Measurements from ENCODE around the gene DENND6B.
"Not testable (repeated sequence)": the region's sequence is repeated elsewhere in the genome, so short reads cannot be mapped to it uniquely, and the experiment has no call there.

Gene DENND6B, protein sequence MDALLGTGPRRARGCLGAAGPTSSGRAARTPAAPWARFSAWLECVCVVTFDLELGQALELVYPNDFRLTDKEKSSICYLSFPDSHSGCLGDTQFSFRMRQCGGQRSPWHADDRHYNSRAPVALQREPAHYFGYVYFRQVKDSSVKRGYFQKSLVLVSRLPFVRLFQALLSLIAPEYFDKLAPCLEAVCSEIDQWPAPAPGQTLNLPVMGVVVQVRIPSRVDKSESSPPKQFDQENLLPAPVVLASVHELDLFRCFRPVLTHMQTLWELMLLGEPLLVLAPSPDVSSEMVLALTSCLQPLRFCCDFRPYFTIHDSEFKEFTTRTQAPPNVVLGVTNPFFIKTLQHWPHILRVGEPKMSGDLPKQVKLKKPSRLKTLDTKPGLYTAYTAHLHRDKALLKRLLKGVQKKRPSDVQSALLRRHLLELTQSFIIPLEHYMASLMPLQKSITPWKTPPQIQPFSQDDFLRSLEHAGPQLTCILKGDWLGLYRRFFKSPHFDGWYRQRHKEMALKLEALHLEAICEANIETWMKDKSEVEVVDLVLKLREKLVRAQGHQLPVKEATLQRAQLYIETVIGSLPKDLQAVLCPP

DNA sequence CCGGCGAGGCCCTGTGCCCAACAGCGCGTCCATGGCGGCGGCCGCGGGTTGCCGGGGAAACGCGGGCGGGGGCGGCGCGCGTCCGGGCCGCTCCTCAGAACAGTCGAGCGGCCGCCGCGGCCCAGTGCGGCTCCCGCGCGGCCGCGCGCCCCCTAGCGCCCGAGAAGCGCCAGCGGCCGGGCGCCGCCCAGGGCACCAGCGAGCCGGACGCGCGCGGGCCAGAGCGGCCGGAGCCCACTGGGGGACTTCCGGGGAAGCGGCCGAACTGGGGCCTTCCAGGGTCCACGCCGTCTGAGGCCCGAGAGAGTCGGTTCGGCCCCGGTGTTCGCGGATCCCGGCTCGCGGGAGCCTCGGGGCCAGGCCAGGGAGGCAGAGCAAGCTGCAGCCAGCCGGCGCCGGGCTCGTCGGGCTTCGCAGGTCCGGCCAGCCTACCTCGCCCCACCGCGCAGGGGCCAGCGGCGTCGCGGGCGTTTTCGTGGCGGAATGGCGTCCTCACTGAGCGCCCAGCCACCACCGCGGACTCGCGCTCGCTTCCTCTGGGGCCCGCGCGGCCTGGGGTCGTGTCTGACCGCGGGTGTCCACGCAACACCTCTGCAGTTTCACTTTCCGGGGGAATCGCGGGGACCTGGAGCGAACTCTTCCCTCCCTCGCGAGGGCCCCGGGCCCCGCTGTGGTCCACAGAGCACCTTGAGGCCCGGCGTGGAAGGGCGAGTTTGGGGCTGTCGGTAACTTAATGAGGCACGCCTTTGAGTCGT, at the start of gene DENND6B:
Gene DENND6B (minus strand): TSS at position 57 of the 755 bp plus-strand sequence. CDS start 24 bp downstream, at position 33.
- DNase-seq: peak; percentile 77

DNA sequence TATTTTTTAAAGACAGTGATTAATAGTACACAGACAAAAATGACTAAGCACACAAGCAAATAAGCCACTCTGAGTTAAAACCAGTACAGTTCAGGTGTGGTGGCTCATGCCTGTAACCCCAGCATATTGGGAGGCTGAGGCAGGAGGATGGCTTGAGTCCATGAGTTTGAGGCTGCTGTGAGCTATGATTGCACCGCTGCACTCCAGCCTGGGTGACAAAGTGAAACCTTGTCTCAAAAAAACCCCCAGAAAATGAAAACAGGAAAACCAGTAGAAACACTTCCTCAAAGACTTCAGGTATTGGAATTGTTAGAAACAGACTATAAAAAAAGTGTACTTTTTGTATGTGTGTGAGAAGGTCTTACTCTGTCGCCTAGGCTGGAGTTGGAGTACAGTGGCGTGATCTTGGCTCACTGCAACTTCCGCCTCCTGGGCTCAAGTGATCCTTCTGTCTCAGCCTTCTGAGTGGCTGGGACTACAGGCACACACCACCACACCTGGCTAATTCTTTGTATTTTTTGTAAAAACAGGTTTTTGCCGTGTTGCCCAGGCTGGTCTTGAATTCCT, 49.4 kb upstream of the DENND6B start:
- no peak for DNase-seq

DNA sequence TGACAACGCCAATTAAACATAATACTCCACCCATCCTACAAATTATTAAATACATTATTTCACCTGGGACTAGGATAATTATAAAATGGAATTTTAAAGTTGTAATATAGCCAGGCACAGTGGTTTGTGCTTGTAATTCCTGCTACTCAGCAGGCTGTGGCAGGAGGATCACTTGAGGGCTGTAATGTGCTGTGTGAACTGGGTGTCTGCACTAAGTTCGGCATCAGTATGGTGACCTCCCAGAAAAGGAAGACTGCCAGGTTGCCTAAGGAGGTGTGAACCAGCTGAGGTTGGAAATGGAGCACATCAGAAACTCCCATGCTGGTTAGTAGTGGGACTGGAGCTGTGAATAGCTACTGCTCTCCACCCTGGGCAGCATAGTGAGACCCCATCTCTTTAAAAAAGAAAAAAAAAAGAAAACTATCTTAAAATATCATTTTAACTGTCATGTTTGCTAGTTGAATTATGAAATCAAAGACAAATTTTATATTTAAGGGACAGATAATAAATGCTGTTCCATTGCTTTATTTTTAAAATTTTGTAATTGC, 44.4 kb upstream of the DENND6B start:
- no peak for DNase-seq

DNA sequence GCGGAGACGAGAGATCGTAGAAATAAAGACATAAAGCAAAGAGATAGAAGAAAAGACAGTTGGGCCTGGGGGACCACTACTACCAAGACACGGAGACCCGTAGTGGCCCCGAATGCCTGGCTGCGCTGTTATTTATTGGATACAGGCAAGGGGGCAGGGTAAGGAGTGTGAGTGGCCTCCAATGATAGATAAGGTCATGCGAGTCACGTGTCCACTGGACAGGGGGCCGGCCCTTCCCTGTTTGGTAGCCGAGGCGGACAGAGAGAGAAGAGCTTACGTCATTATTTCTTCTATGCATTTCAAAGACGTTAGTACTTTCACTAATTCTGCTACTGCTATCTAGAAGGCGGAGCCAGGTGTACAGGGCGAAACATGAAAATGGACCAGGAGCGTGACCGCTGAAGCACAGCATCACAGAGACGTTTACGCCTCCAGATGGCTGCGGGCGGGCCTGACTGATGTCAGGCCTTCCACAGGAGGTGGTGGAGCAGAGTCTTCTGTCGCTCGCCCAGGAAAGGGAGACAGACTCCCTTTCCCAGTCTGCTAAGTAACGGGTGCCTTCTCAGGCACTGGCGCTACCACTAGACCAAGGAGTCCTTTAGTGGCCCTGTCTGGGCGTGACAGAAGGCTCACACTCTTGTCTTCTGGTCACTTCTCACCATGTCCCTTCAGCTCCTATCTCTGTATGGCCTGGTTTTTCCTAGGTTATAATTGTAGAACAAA, 41.1 kb upstream of the DENND6B start:
- no peak for DNase-seq

DNA sequence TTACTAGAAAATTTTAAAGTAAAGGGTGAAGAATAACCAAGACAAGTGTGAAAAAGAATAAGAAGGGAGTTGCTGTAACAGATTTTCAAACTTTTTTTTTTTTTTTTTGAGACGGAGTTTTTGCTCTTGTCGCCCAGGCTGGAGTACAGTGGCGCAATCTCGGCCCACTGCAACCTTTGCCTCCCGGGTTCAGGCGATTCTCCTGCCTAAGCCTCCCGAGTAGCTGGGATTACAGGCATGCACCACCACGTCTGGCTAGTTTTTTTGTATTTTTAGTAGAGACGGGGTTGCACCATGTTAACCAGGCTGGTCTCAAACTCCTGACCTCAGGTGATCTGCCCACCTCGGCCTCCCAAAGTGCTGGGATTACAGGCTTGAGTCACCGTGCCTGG, 37.0 kb upstream of the DENND6B start:
- not testable (repeated sequence) for DNase-seq

DNA sequence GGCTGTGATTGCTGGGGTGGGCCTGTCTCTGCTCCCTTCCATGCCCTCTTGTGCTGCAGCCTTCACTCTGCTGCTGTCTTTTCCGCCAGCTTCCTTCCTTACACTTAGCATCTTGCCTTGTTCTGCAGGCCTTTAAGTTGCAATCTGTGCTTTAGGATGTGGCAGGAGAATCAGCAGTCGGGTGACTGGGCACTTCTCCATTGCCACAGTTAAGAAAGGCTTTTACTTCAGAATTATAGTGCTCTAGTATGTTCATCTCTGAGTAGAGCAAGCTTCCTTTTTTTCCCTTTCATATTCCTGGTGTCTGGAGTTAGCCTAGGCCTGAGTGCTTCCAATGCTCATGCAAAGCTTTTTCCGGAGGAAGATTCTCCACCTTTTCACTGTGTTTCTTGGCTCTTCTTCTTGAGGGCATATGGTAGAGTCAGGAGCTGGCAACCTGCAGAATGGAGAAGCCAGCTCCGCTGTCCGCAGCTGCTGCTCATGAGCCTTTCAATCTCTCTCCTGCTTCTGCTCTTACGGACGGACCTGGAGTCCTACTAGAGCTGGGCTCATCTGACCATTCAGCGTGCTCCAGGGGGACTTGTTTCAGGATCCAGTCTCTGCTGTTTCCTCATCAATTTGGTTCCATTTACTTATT, 36.5 kb upstream of the DENND6B start:
- DNase-seq: no peak

DNA sequence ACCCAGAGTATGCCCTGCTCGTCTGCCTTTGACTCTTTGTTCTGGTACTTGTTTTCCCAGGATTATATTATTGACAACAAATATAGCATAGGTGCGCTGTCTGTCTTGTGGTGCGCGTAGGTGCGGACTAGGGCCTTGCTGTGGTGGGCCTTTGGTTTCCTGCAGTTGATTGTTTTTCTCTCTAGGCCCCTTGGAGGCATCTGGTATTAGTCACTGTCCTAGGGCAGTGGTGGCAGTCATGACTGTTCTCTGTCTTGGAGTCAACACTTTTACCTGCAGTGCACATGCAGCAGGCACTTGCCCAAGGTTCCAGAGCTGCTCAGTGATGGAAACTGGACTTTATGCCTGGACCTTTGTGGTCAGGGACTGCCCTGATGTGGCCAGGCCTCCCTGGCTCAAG, 34.9 kb upstream of the DENND6B start:
- DNase-seq: no peak

DNA sequence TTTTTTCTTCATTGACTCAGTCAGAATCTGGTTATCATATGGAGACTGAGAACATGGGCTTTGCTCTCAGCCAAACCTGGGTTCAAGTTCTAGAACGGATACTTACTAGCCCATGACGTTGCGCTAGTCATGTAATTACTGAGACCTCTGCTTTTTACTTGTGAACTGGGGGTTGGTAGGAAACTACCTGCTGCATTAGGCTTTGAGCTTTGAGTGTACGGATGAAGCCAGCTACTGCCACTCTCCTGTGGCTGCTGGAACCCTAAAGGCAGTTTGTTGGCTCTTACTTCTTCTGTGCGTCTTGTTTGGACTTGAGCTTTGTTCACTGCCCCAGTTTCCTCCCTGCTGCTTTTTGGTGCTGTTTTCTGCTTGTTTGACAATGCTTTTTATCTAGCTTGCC, 34.4 kb upstream of the DENND6B start:
- no peak for DNase-seq

DNA sequence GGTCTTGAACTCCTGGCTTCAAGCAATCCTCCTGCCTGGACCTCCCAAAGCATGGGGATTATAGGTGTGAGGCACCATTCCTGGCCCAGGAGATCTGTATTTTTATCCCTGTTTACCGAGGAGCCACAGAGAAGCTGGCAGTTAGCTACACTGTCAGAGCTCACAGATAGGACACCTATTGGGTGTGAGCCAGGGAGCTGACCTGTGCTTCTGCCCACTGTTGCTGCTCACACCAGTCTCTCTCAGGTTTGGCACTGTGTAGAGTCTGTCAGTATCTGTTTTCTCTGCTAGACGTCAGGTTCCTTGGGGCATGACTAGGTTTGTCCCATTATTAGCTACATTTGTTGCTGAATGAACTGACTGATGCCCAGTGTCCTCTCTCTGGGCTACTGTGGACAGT, 33.8 kb upstream of the DENND6B start:
- no peak for DNase-seq

DNA sequence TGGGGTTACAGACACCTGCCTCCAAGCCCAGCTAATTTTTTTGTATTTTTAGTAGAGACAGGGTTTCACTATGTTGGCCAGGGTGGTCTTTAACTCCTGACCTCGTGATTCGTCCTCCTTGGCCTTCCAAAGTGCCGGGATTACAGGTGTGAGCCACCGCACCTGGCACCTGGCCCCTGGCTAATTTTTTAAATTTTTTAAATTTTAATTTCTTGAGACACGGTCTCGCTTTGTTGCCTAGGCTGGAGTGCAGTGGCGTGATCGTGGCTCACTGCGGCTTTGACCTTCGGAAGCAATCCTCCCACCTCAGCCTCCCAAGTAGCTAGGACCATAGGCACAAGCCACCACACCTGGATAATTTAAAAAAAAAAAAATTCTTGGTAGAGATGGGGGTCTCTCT, 30.9 kb upstream of the DENND6B start:
- no peak for DNase-seq

DNA sequence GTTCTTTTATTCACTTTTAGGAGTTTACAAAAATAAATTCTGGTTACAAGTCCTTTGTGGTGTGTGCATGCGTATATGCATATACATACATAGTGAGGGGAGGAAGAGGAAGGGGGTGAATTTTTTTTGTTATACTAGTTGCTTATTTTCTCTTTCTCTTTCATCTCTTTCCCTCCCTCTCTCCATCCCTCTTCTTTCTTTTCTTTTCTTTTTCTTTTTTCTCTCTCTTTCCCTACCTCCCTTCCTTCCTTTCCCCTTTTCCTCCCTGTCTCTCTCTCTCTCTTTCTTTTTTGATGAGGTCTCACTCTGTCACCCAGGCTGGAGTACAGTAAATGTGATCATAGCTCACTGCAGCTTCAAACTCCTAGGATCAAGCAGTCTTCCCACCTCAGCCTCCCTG, 30.4 kb upstream of the DENND6B start:
- DNase-seq: no peak

DNA sequence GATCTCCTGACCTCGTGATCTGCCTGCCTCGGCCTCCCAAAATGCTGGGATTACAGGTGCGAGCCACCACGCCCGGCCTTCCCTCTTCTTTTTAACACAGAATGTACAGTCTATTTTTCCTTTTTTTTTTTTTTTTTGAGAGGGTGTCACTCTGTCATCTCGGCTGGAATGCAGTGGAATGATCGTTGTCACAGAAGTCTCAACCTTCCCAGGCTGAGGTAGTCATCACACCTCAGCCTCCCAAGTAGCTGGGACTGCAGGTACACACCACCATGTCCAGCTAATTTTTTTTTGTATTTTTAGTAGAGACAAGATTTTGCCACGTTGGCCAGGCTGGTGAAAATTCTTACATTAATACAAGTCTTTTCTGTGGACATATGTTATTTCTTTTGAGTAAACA, 29.4 kb upstream of the DENND6B start:
- DNase-seq: no peak

DNA sequence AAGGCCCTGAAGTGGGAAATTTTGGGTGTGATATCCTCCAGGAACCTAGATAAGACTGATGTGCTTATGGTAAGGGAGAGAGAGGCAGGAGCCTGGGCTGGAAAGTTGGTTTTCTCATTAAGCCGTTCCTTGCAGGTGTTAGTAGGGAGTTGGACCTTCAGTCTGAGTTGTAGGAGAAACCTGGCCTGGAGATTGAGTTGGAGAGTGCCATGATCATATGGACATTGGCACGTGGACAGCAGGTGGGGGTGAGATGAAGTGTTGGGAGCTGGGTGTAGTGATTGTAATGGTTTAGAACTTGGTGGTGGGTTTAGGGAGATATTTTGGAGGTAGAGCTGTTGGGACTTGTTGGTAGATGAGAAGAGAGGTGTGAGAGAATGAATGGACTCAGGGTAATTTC, 21.2 kb upstream of the DENND6B start:
- no peak for DNase-seq

DNA sequence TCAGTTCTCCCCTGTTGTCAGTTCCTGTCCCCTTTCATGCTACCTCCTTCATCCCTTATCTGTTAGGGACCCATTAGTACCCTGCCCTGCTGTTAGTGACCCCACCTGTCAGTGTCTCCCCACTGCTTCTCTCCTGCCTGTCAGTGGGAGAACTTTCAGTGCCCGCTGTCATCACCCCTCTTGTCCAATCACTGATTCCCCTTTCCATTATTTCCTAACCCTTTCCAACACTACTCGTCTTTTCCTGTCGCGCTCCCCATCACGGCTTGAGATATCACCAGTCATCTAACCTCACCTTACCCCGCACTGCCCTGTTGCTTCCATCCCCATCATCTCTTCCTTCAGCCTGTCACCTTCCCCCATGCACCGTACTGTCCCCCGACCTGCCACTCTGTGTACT, 20.3 kb upstream of the DENND6B start:
- no peak for DNase-seq

DNA sequence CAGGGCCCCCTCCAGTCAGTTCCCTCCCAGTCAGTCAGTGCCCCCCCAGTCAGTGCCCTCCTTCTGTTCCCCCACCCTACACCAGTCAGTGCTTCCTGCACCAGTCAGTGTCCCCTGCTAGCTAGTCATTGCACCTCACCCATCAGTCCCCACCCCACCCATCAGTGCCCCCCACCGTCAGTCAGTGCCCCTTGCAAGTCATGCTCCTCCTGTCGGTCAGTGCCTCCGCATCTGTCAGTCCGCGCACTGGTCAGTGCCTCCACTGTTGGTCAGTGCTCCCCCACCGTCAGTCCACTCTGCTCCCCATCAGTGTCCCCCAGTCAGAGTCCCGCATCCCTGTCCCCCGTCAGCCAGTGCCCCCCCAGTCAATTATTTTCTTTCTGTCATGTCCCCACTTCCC, 19.7 kb upstream of the DENND6B start:
- DNase-seq: no peak

DNA sequence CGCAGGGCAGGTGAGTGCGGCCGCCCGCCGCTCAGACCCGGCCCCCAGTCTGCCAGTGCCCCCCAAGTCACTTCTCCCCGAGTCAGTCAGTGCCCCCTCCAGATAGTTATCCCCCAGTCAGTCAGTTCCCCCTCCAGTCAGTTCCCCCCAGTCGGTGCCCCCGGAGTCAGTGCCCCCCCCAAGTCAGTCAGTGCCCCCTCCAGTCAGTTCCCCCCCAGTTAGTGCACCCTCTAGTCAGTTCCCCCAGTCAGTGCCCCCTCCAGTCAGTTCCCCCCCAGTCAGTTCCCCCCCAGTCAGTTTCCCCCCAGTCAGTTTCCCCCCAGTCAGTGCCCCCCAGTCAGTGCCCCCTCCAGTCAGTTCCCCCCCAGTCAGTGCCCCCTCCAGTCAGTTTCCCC, 16.7 kb upstream of the DENND6B start:
- no peak for DNase-seq

DNA sequence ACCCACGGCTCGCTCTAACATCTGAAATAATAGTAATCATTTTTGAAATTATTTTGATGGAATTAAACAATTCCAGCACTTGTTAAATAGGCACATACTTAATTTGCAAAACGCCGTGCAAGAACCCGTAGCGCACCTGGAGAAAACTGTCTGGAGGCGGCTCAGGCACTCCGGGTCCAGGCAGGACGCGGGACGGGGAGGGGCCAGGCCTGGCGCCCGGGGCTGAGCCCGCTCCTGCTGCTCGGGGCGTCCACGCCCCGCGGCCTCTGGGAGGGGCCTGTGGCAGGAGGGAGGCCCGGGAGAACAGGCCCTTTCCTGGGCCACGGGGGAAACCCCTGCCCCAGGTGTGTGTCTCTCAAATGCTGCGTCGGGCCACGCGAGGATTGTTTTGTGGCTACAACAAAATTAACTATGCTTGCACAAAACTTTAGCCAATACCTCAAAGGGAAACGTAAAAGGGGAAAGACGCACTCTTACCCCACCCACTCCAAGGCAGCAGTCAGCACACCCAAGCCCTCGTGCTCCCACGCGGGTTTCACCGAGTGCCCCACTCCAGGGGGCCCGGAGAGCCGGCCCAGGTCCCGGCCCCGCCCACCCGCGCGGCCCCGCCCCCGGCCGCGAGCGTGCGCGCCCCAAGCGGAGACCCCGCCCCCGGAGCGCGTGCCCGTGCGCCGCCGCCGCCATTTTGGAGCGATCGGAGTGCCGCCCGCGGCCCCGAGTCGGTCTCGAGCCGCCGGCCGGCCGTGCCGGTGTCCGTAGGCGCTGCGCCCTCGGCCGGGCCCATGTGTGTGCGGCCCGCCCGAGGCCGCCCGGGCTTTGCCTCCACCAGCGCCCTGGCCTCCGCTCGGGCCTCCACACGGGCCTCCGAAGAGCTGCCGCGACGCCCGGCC, 16.1 kb upstream of the DENND6B start, which contains the start of gene PPP6R2:
Gene PPP6R2 (plus strand): TSS at position 677 of the 890 bp plus-strand sequence. CDS start 50,582 bp downstream, outside the sequence.
- DNase-seq: peak; percentile 70

DNA sequence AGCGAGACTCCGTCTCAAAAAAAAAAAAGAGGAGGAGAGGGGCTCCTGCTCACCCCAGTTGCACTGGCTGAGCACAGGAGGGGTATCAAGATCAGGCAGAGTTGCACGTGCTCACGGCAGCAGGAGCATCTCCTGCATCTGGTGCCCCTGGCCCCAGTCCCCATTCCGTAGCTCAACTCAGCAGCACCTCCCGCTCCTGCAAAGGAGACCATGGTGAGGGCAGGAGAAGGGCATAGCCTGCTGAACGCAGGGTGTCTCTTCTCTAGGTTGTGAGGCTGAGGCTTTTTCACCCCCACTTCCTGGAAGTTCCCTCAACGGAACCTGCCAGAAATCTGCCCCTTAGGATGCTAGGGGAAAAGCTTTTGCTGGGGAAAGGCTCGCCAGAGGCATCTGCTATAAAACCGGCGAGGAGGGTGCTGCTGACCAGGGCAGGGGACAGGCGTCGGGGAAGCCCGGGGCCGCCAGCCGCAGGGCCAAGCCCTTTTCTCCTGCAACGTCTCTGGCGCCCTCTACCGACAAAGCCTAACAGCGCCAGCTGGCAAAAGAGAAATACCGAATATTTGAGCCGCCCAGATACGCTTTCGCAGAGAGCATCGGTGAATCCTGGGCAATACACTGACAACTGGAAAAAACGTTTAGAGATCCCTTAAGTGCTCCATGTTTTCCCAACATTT, 15.3 kb upstream of the DENND6B start:
- peak; percentile 78 for DNase-seq

DNA sequence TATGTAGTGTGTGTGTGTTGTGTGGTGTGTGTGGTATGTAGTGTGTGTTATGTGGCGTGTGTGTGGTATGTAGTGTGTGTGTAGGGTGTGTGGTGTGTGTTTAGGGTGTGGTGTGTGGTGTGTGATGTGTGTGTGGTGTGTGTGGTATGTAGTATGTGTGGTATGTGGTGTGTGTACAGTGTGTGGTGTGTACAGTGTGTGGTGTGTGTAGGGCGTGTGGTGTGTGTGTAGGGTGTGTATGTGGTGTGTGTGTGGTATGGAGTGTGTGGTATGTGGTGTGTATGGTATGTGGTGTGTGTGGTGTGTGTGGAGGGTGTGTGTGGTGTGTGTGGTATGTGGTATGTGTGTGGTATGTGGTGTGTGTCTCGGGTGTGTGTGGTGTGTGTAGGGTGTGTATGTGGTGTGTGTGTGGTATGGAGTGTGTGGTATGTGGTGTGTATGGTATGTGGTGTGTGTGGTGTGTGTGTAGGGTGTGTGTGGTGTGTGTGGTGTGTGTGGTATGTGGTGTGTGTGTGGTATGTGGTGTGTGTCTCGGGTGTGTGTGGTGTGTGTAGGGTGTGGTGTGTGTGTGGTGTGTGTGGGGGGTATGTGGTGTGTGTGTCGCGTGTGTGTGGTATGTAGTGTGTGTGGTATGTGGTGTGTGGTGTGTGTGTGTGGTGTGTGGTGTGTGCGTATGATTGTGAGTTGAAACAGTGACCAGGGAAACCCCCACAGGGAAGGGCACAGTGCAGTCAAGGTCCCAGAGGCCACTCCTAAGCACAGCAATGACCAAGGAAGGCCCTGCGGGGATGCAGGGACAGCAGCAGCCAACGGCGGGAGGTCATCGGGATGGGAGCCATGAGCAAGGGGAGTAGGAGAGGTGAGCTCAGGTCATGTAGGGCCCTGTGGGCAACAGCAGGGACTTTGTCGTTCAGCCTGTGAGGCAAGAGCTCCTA, 13.4 kb upstream of the DENND6B start:
- peak; percentile 20 for DNase-seq

All from fibroblast of skin of right quadriceps (primary cell).